Peyer's patch (tissue), 4 donors: Measurements from ENCODE around the gene ANKRD11.

ENCODE experiments used
- POLR2A ChIP-seq, 2 donors: fragments of 450-650 bp; IDR thresholded peaks; one replicate each; pipeline ENCODE4 v1.5.1; 2017; ENCODE audit warnings: antibody characterized with exemption in 2 of 2, mild to moderate bottlenecking in 2 of 2, moderate library complexity in 2 of 2
- TF ChIP-seq, protein P1 (sequence below), 6 experiments: fragments of 450-650 bp in 4 of 6; fragments of 200-600 bp in 2 of 6; sonication (generic) in 1 of 6; IDR thresholded peaks; one replicate each; pipeline ENCODE4 v1.5.1; 2017 to 2019; ENCODE audit warnings: antibody characterized with exemption in 6 of 6, mild to moderate bottlenecking in 3 of 6, moderate library complexity in 1 of 6

DNA sequence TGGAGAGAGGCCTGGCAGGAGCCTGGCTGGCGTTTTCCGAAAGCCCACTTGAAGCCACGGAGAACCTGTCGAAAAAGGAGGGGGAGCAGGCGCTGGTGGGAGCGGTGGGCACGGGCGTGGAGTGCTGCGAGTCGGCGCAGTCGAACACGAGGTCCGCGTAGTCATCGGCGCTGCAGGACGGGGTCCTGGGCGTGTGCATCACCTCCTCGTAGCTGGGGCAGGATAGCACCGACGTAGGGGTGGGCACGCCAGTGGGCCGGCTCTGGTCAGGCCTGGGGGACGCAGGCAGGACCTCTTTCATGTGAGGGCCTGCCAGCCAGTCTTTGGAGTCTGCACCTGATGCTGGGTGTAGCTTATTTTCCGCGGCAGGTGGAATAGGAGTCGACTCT, 209.2 kb downstream of the ANKRD11 start:
- TF ChIP-seq, protein P1, sequence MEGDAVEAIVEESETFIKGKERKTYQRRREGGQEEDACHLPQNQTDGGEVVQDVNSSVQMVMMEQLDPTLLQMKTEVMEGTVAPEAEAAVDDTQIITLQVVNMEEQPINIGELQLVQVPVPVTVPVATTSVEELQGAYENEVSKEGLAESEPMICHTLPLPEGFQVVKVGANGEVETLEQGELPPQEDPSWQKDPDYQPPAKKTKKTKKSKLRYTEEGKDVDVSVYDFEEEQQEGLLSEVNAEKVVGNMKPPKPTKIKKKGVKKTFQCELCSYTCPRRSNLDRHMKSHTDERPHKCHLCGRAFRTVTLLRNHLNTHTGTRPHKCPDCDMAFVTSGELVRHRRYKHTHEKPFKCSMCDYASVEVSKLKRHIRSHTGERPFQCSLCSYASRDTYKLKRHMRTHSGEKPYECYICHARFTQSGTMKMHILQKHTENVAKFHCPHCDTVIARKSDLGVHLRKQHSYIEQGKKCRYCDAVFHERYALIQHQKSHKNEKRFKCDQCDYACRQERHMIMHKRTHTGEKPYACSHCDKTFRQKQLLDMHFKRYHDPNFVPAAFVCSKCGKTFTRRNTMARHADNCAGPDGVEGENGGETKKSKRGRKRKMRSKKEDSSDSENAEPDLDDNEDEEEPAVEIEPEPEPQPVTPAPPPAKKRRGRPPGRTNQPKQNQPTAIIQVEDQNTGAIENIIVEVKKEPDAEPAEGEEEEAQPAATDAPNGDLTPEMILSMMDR (IDR thresholded peaks at IDR 0.05): no peak
- no peak for TF ChIP-seq POLR2A (IDR thresholded peaks at IDR 0.05)
